Trophoblast cell (in vitro differentiated cells and primary cell): ENCODE data around the gene EDN1.

Experiments used
- DNase-seq, 2 donors: peaks; one replicate each; pipeline ENCODE4 v3.0.0-alpha.2; 2016
- H2AFZ ChIP-seq: 2 replicates; pipeline ENCODE4 v1.6.1; 2013; ENCODE audit warnings: low read length, moderate library complexity, mild to moderate bottlenecking; ENCODE audit not compliant: insufficient read depth, poor library complexity
- H2AK5ac ChIP-seq: 2 replicates; pipeline ENCODE4 v1.6.1; 2013; ENCODE audit warnings: mild to moderate bottlenecking, low read length
- H2BK120ac ChIP-seq: 2 replicates; pipeline ENCODE4 v1.6.1; 2013; ENCODE audit warnings: low read length, mild to moderate bottlenecking, moderate library complexity; ENCODE audit not compliant: insufficient read depth, poor library complexity
- H2BK12ac ChIP-seq: 2 replicates; pipeline ENCODE4 v1.6.1; 2013; ENCODE audit warnings: mild to moderate bottlenecking, low read length, moderate library complexity
- H2BK5ac ChIP-seq: 2 replicates; pipeline ENCODE4 v1.6.1; 2013; ENCODE audit warnings: low read length, low read depth, moderate library complexity, mild to moderate bottlenecking; ENCODE audit not compliant: poor library complexity
- H3K14ac ChIP-seq: 2 replicates; pipeline ENCODE4 v1.6.1; 2013; ENCODE audit warnings: mild to moderate bottlenecking, low read length
- H3K18ac ChIP-seq: 2 replicates; pipeline ENCODE4 v1.6.1; 2013; ENCODE audit warnings: mild to moderate bottlenecking, low read length
- H3K23ac ChIP-seq: 2 replicates; pipeline ENCODE4 v1.6.1; 2013; ENCODE audit warnings: low read length
- H3K27ac ChIP-seq: 2 replicates; pipeline ENCODE4 v1.5.1; 2013; ENCODE audit warnings: low read depth, mild to moderate bottlenecking, inconsistent platforms, low read length, moderate library complexity
- H3K27me3 ChIP-seq: 2 replicates; pipeline ENCODE4 v1.6.1; 2013; ENCODE audit warnings: inconsistent platforms, mild to moderate bottlenecking, low read length, moderate library complexity; ENCODE audit not compliant: insufficient read depth
- H3K36me3 ChIP-seq, 2 experiments: 1 replicate in 1 of 2; 2 replicates in 1 of 2; pipeline ENCODE4 v1.6.1; 2013; ENCODE audit warnings: low read length in 2 of 2, mild to moderate bottlenecking in 2 of 2, moderate library complexity in 1 of 2; ENCODE audit not compliant: insufficient read depth in 2 of 2, control insufficient read depth in 1 of 2
- H3K4ac ChIP-seq: 2 replicates; pipeline ENCODE4 v1.6.1; 2013; ENCODE audit warnings: low read depth, mild to moderate bottlenecking, low read length, moderate library complexity
- H3K4me1 ChIP-seq, 2 experiments: 1 replicate in 1 of 2; 2 replicates in 1 of 2; pipeline ENCODE4 v1.6.1; 2013; ENCODE audit warnings: low read length in 2 of 2, mild to moderate bottlenecking in 2 of 2, moderate library complexity in 1 of 2; ENCODE audit not compliant: insufficient read depth in 2 of 2, control insufficient read depth in 1 of 2
- H3K4me2 ChIP-seq: 2 replicates; pipeline ENCODE4 v1.6.1; 2013; ENCODE audit warnings: inconsistent platforms, mild to moderate bottlenecking, low read length, moderate library complexity
- H3K4me3 ChIP-seq: 2 replicates; pipeline ENCODE4 v1.5.1; 2013; ENCODE audit warnings: mild to moderate bottlenecking, low read depth, low read length, inconsistent platforms
- H3K79me1 ChIP-seq: one replicate; pipeline ENCODE4 v1.6.1; 2013; ENCODE audit warnings: low read length
- H3K79me2 ChIP-seq: 2 replicates; pipeline ENCODE4 v1.6.1; 2013; ENCODE audit warnings: low read length, mild to moderate bottlenecking; ENCODE audit not compliant: control insufficient read depth, insufficient read depth, poor library complexity
- H3K9ac ChIP-seq: 2 replicates; pipeline ENCODE4 v1.6.1; 2013; ENCODE audit warnings: mild to moderate bottlenecking, low read length
- H3K9me3 ChIP-seq: 2 replicates; pipeline ENCODE4 v1.6.1; 2013; ENCODE audit warnings: low read depth, mild to moderate bottlenecking, control low read depth, inconsistent platforms, low read length; ENCODE audit not compliant: insufficient read depth
- H4K12ac ChIP-seq: 2 replicates; pipeline ENCODE4 v1.6.1; 2013; ENCODE audit warnings: low read depth, mild to moderate bottlenecking, low read length, moderate library complexity
- H4K8ac ChIP-seq: 2 replicates; pipeline ENCODE4 v1.6.1; 2013; ENCODE audit warnings: low read depth, mild to moderate bottlenecking, low read length, moderate library complexity
- H4K91ac ChIP-seq: one replicate; pipeline ENCODE4 v1.6.1; 2013; ENCODE audit warnings: low read depth, mild to moderate bottlenecking, low read length, moderate library complexity
- WGBS: extraction: QIAGEN DNeasy Blood & Tissue Kit; methylation state at CpG from one replicate; pipeline ENCODE4 v1.1.7; 2013; ENCODE audit warnings: missing lambda C conversion rate; ENCODE audit not compliant: insufficient read length, insufficient coverage; ENCODE audit errors: extremely low coverage; 5-methylcytosine and 5-hydroxymethylcytosine counted together

The EDN1 gene

GRCh38 chr6:12309070-12309469 lies 18.9 kb downstream of the EDN1 start:
- H3K4ac ChIP-seq, result no peak overlapping the region
- H3K23ac ChIP-seq, result no peak overlapping the region
- H2BK12ac ChIP-seq, result no peak overlapping the region
- no peaks in the 10 kb centered on the region for H3K79me1 ChIP-seq
- no peaks in the 10 kb centered on the region for H3K9me3 ChIP-seq
- H2BK120ac ChIP-seq, result no peak overlapping the region
- H3K18ac ChIP-seq, result no peak overlapping the region
- no peak overlapping the region for H3K4me2 ChIP-seq
- no peak overlapping the region for H4K12ac ChIP-seq
- H3K27ac ChIP-seq, result no peak overlapping the region
- no peak overlapping the region for H2AK5ac ChIP-seq
- no peak overlapping the region for H2BK5ac ChIP-seq
- H4K91ac ChIP-seq, result no peak overlapping the region
- H3K36me3 ChIP-seq, result no peaks in the 10 kb centered on the region
- no peak overlapping the region for H3K14ac ChIP-seq
- no peaks in the 10 kb centered on the region for H3K27me3 ChIP-seq
- H3K9ac ChIP-seq, result no peak overlapping the region
- H4K8ac ChIP-seq, result no peak overlapping the region
- no peaks in the 10 kb centered on the region for H3K79me2 ChIP-seq
- H3K4me1 ChIP-seq, result peaks cover 2% of the 10 kb centered on the region in 2 experiments
- H3K4me3 ChIP-seq, result no peak overlapping the region
- WGBS, result no CpG with 5 or more reads among the region's 2 CpGs
- no peak for DNase-seq
- no peak overlapping the region for H2AFZ ChIP-seq

- H2BK120ac ChIP-seq, result no peak overlapping the region
- H2AFZ ChIP-seq, result no peak overlapping the region
- H3K9me3 ChIP-seq, result no peaks in the 10 kb centered on the region
- no peak overlapping the region for H2AK5ac ChIP-seq
- no peak overlapping the region for H3K14ac ChIP-seq
- H3K79me1 ChIP-seq, result no peaks in the 10 kb centered on the region
- H3K4ac ChIP-seq, result no peak overlapping the region
- H4K91ac ChIP-seq, result no peak overlapping the region
- no CpG with 5 or more reads among the region's 2 CpGs for WGBS
- no peak overlapping the region for H3K4me3 ChIP-seq
- no peak overlapping the region for H3K9ac ChIP-seq
- H3K23ac ChIP-seq, result no peak overlapping the region
- H3K4me2 ChIP-seq, result no peak overlapping the region
- H3K79me2 ChIP-seq, result no peaks in the 10 kb centered on the region
- no peak overlapping the region for H3K27ac ChIP-seq
- no peak overlapping the region for H4K12ac ChIP-seq
- H4K8ac ChIP-seq, result no peak overlapping the region
- H3K36me3 ChIP-seq, result no peaks in the 10 kb centered on the region
- no peak for DNase-seq
- H2BK5ac ChIP-seq, result no peak overlapping the region
- H3K27me3 ChIP-seq, result no peaks in the 10 kb centered on the region
- no peak overlapping the region for H3K18ac ChIP-seq
- H3K4me1 ChIP-seq, result peaks cover 3 to 9% of the 10 kb centered on the region in 2 experiments
- H2BK12ac ChIP-seq, result no peak overlapping the region
Measured at GRCh38 chr6:12311106-12311505, 20.9 kb downstream of the EDN1 start.

GRCh38 chr6:12312736-12313135 lies 22.6 kb downstream of the EDN1 start:
- Histone ChIP-seq H3K36me3 (no peaks in the 10 kb centered on the region), H3K14ac (no peak overlapping the region), H3K4me1 (peaks cover 3 to 9% of the 10 kb centered on the region in 2 experiments), H2BK12ac (no peak overlapping the region), H2AFZ (no peak overlapping the region), H4K91ac (no peak overlapping the region), H3K27ac (no peak overlapping the region), H2AK5ac (no peak overlapping the region), H2BK120ac (no peak overlapping the region), H3K9ac (no peak overlapping the region), H3K4me3 (no peak overlapping the region), H3K27me3 (no peaks in the 10 kb centered on the region), H3K79me1 (no peaks in the 10 kb centered on the region), H3K18ac (no peak overlapping the region), H3K9me3 (no peaks in the 10 kb centered on the region), H3K79me2 (no peaks in the 10 kb centered on the region), H2BK5ac (no peak overlapping the region), H4K12ac (no peak overlapping the region), H3K23ac (no peak overlapping the region), H4K8ac (no peak overlapping the region), H3K4me2 (no peak overlapping the region), H3K4ac (no peak overlapping the region)
- WGBS, result no CpG with 5 or more reads among the region's 2 CpGs
- DNase-seq, result peak in 1 of 2 donors; percentile 84

- Histone ChIP-seq H3K27me3 (no peaks in the 10 kb centered on the region), H3K18ac (no peak overlapping the region), H2BK120ac (no peak overlapping the region), H3K4me3 (no peak overlapping the region), H3K36me3 (no peaks in the 10 kb centered on the region), H3K9me3 (no peaks in the 10 kb centered on the region), H3K14ac (no peak overlapping the region), H2AK5ac (no peak overlapping the region), H3K79me1 (no peaks in the 10 kb centered on the region), H3K23ac (no peak overlapping the region), H2BK12ac (no peak overlapping the region), H2AFZ (no peak overlapping the region), H3K27ac (no peak overlapping the region), H3K9ac (no peak overlapping the region), H4K12ac (no peak overlapping the region), H3K4me1 (peaks cover 3 to 9% of the 10 kb centered on the region in 2 experiments), H2BK5ac (no peak overlapping the region), H4K91ac (no peak overlapping the region), H3K4me2 (no peak overlapping the region), H3K4ac (no peak overlapping the region), H4K8ac (no peak overlapping the region), H3K79me2 (no peaks in the 10 kb centered on the region)
- DNase-seq, result peak in 1 of 2 donors; percentile 15
- no CpG with 5 or more reads among the region's 12 CpGs for WGBS
Measured at GRCh38 chr6:12313306-12313991, 23.3 kb downstream of the EDN1 start.
